GM12878 (cell line): ENCODE measurements around the gene FBLN5. TPM values are rescaled to one million over a fixed set of nuclear protein-coding genes. Genes with fewer than 3 reads are reported as not detected.

ENCODE experiments used
- ATAC-seq: fragments of 200-7000 bp; cut with Tn5 transposase; 3 replicates; pipeline ENCODE4 v1.9.1; 2020; ENCODE audit warnings: mild to moderate bottlenecking, moderate library complexity
- BruUV-seq: library from RNA; stranded (reverse); fragments of 400-500 nt; replicated peaks from 2 replicates; lab custom pipeline; 2021; lab: Mats Ljungman, UMichigan
- CTCF ChIA-PET: fragments of 300-600 bp; sonication (Branson Sonifier 250); formaldehyde crosslinking; extraction: SDS; loops from one replicate; lab custom pipeline; 2021; ENCODE audit warnings: inconsistent platforms; lab: Yijun Ruan, JAX
- POLR2A ChIA-PET: fragments of 350-600 bp; formaldehyde crosslinking; extraction: SDS; loops from one replicate; lab custom pipeline; 2021; ENCODE audit warnings: inconsistent platforms; lab: Charles Lee
- RAD21 ChIA-PET: fragments of 300-600 bp; sonication (Branson Sonifier 250); formaldehyde crosslinking; loops from one replicate; lab custom pipeline; 2023; ENCODE audit warnings: antibody characterized with exemption; ENCODE audit not compliant: unreplicated experiment; lab: Charles Lee
- SMC1A ChIA-PET: fragments of 300-600 bp; sonication (Branson Sonifier 250); formaldehyde crosslinking; loops from one replicate; lab custom pipeline; 2023; ENCODE audit not compliant: unreplicated experiment, uncharacterized antibody; lab: Charles Lee
- DNase-seq: peaks from one replicate; pipeline ENCODE4 v3.0.0-alpha.2; 2011; ENCODE audit warnings: low read depth, low spot score
- FAIRE-seq: peaks from 3 replicates; lab custom pipeline; 2011; peaks lifted over from hg19 to GRCh38; lab: Jason Lieb, UNC
- H2AFZ ChIP-seq: 2 replicates; pipeline ENCODE4 v1.6.0; 2011; ENCODE audit warnings: low read depth, low read length, control low read depth; ENCODE audit not compliant: control insufficient read depth
- H3K27ac ChIP-seq: 2 replicates; pipeline ENCODE4 v1.5.1; 2011; ENCODE audit warnings: control low read depth; ENCODE audit not compliant: control insufficient read depth, insufficient read depth
- H3K27me3 ChIP-seq, 2 experiments: replicated peaks in 1 of 2; 2 replicates each; pipeline versions ENCODE4 v1.6.0 to v1.6.1; 2011; ENCODE audit warnings: low read length in 1 of 2; ENCODE audit not compliant: control insufficient read depth in 2 of 2, insufficient read depth in 2 of 2
- H3K36me3 ChIP-seq, 2 experiments: 2 replicates each; pipeline ENCODE4 v1.5.1; 2011; ENCODE audit warnings: low read length in 1 of 2; ENCODE audit not compliant: control insufficient read depth in 2 of 2, insufficient read depth in 2 of 2
- H3K4me1 ChIP-seq: 2 replicates; pipeline ENCODE4 v1.6.1; 2011; ENCODE audit warnings: mild to moderate bottlenecking, low read length, moderate library complexity, mixed read lengths; ENCODE audit not compliant: control insufficient read depth, insufficient read depth
- H3K4me2 ChIP-seq: 2 replicates; pipeline ENCODE4 v1.6.0; 2011; ENCODE audit warnings: control low read depth; ENCODE audit not compliant: control insufficient read depth, insufficient read depth
- H3K4me3 ChIP-seq: fragments of 200-600 bp; sonication (generic); 2 replicates; pipeline ENCODE4 v1.5.1; 2016
- H3K79me2 ChIP-seq: 2 replicates; pipeline ENCODE4 v1.6.0; 2011; ENCODE audit warnings: low read length; ENCODE audit not compliant: control insufficient read depth, insufficient read depth
- H3K9ac ChIP-seq: 2 replicates; pipeline ENCODE4 v1.8.0; 2011; ENCODE audit warnings: low read length, control low read depth, mixed read lengths; ENCODE audit not compliant: control insufficient read depth, insufficient read depth
- H3K9me3 ChIP-seq: replicated peaks from 3 replicates; pipeline ENCODE4 v1.5.1; 2011; ENCODE audit warnings: mild to moderate bottlenecking, low read length; ENCODE audit not compliant: control insufficient read depth, insufficient read depth
- H4K20me1 ChIP-seq: 2 replicates; pipeline ENCODE4 v1.6.0; 2011; ENCODE audit not compliant: control insufficient read depth, insufficient read depth
- CREB1 ChIP-seq: IDR thresholded peaks from 2 replicates; pipeline ENCODE4 v1.6.1; 2012; ENCODE audit warnings: low read depth, mild to moderate bottlenecking, inconsistent platforms
- EZH2 ChIP-seq: IDR thresholded peaks from 2 replicates; pipeline ENCODE4 v1.6.1; 2012; ENCODE audit warnings: low read depth, mild to moderate bottlenecking, control low read depth, inconsistent platforms, low read length, borderline replicate concordance; ENCODE audit not compliant: control insufficient read depth
- WGBS: methylation state at CpG from one replicate; pipeline ENCODE4 v1.1.6; 2016; ENCODE audit warnings: low lambda C conversion rate; ENCODE audit not compliant: insufficient replicate concordance, insufficient coverage; ENCODE audit errors: missing lambda C conversion rate; 5-methylcytosine and 5-hydroxymethylcytosine counted together
- in situ Hi-C: fragments of 300-500 bp; cut with MboI; formaldehyde crosslinking; loops from 9 replicates; pipeline ENCODE4 v1.14.3; 2018; ENCODE audit warnings: mixed read lengths
- intact Hi-C: fragments of 100-400 bp; cut with micrococcal nuclease; formaldehyde crosslinking; loops from one replicate; pipeline ENCODE4 v1.14.2; 2022; ENCODE audit not compliant: unreplicated experiment
- polyA plus RNA-seq, 11 experiments: library from polyadenylated mRNA; depleted of rRNA in 4 of 11; unstranded in 6 of 11; stranded (reverse) in 5 of 11; fragments of >200 nt; fragmentation: Nextera tagmentation in 4 of 11; fragmentation: Illumina TruSeq in 1 of 11; extraction: Ambion mirVana in 4 of 11; extraction: Trizol in 1 of 11; gene quantifications; 1 replicate in 1 of 11; 2 replicates in 10 of 11; pipeline versions ENCODE4 v1.2.1 to v1.2.3, GENCODE V29; 2011 to 2016; ENCODE audit warnings: inconsistent platforms in 2 of 11, missing spikeins in 2 of 11, low read depth in 1 of 11
- total RNA-seq, 4 experiments: library from RNA; depleted of rRNA in 3 of 4; stranded (reverse); fragments of >200 nt in 3 of 4; fragmentation: Illumina TruSeq in 1 of 4; extraction: Trizol in 1 of 4; gene quantifications; 2 replicates each; pipeline versions ENCODE4 v1.2.1 to v1.2.3, GENCODE V29; 2013 to 2021
- TF ChIP-seq, protein P1 (sequence below): fragments of 450-650 bp; formaldehyde crosslinking; IDR thresholded peaks from 2 replicates; pipeline ENCODE4 v1.5.0; 2022; ENCODE audit warnings: mild to moderate bottlenecking, missing genetic modification characterization

The FBLN5 gene
- total and polyA plus RNA-seq, 10 of the 15 experiments (the other 5 are each of a cell fraction or from before 2014, with no cell fraction given): 0.03 to 0.64 (median 0.24) TPM

DNA sequence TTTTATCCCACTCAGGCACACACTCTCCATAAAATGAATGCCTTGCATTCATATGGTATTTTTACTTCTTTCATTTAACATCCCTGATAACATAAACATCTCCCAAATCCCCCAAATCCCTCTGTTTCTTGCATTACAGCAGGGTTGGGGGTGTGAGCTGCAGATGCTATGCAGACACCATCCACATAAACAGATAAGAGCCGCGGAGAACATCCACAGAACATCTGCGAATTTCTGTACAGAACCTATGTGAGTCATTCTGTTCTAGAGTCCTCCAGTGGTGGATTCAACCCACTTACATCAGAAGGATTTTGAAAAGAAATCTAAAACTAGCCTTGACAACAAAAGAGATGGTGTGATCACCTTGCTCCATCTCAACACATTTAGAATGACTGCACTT lies 20.3 kb downstream of the FBLN5 start:
- H3K27me3 ChIP-seq: no peaks in the 10 kb centered on the region; a peak in 1 of 4 replicates
- TF ChIP-seq, protein P1, sequence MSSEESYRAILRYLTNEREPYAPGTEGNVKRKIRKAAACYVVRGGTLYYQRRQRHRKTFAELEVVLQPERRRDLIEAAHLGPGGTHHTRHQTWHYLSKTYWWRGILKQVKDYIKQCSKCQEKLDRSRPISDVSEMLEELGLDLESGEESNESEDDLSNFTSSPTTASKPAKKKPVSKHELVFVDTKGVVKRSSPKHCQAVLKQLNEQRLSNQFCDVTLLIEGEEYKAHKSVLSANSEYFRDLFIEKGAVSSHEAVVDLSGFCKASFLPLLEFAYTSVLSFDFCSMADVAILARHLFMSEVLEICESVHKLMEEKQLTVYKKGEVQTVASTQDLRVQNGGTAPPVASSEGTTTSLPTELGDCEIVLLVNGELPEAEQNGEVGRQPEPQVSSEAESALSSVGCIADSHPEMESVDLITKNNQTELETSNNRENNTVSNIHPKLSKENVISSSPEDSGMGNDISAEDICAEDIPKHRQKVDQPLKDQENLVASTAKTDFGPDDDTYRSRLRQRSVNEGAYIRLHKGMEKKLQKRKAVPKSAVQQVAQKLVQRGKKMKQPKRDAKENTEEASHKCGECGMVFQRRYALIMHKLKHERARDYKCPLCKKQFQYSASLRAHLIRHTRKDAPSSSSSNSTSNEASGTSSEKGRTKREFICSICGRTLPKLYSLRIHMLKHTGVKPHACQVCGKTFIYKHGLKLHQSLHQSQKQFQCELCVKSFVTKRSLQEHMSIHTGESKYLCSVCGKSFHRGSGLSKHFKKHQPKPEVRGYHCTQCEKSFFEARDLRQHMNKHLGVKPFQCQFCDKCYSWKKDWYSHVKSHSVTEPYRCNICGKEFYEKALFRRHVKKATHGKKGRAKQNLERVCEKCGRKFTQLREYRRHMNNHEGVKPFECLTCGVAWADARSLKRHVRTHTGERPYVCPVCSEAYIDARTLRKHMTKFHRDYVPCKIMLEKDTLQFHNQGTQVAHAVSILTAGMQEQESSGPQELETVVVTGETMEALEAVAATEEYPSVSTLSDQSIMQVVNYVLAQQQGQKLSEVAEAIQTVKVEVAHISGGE (CRISPR knock-in tag): no peak
- TF ChIP-seq EZH2 (no peak), CREB1 (no peak)
- H3K9me3 ChIP-seq: no peaks in the 10 kb centered on the region
- in situ Hi-C loops (no loop called here), intact Hi-C loops (no loop called here)
- BruUV-seq: no TSS peak
- no peaks in the 10 kb centered on the region for H3K4me1 ChIP-seq
- WGBS: 63% methylated on average over 3 of the region's 3 CpGs
- H4K20me1 ChIP-seq: no peaks in the 10 kb centered on the region
- RAD21 ChIA-PET: no interaction called here
- FAIRE-seq: no peak
- H3K4me3 ChIP-seq: no peak overlapping the region
- no peak for DNase-seq
- no peak overlapping the region for H3K4me2 ChIP-seq
- H3K79me2 ChIP-seq: no peaks in the 10 kb centered on the region
- H3K36me3 ChIP-seq: no peaks in the 10 kb centered on the region
- CTCF ChIA-PET: interaction anchor here (0.6 kb wide), 1 partner anchor 34 kb away, joined by 3 read pairs; no protein-coding TSS in a partner anchor
- no peak overlapping the region for H2AFZ ChIP-seq
- POLR2A ChIA-PET: interaction anchor here (0.6 kb wide), 1 partner anchor 426 kb away, joined by 3 read pairs; no protein-coding TSS in a partner anchor
- no peak overlapping the region for H3K9ac ChIP-seq
- no peak for ATAC-seq
- H3K27ac ChIP-seq: no peak overlapping the region
- SMC1A ChIA-PET: interaction anchor here (1.1 kb wide), 1 partner anchor 76 kb away, joined by 3 read pairs; no protein-coding TSS in a partner anchor
